Stomach (tissue), 4 donors: ENCODE results near the gene USP10.

Source experiments
- POLR2A ChIP-seq, 4 donors: fragments of 450-650 bp; IDR thresholded peaks; one replicate each; pipeline ENCODE4 v1.6.1; 2016; ENCODE audit warnings: antibody characterized with exemption in 4 of 4, control low read depth in 2 of 4, mild to moderate bottlenecking in 1 of 4, moderate library complexity in 1 of 4
- TF ChIP-seq, protein P1 (sequence below), 7 experiments: fragments of 450-650 bp in 4 of 7; fragments of 200-600 bp in 3 of 7; sonication (generic) in 3 of 7; IDR thresholded peaks; one replicate each; pipeline ENCODE4 v1.5.1; 2016 to 2019; ENCODE audit warnings: antibody characterized with exemption in 7 of 7, control low read depth in 2 of 7, mild to moderate bottlenecking in 1 of 7

DNA sequence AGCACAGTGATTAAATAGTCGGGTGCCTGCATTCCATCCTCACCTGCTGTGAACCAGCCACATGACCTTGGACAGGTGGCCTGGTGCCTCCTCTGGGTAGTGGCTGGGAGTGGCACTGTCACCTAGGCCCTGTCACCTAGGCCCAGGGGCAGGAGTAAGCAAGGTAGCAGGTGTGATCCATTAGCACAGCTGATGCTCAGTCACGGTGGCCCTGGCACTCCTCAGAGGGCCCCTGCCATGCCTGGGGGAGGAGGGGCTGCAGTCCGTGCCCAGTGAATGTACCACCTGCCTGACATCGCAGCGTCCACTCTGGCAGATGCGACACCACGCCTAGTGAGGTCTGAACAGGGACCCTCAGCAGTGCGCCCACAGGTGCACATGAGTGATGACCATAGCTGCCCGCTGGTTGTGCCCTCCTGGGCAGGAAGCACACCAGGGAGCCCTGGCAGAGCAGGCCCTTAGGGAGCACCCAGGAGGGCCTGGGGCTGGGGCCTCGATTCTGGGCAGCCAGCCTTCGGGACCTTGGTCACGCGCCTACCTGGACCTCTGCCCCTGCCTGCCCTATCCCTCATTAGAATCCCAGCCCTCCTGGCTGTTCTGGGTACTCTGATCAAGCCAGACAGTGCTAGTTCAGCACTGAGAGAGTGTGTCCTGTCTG lies 86.9 kb downstream of the USP10 start:
- TF ChIP-seq, protein P1, sequence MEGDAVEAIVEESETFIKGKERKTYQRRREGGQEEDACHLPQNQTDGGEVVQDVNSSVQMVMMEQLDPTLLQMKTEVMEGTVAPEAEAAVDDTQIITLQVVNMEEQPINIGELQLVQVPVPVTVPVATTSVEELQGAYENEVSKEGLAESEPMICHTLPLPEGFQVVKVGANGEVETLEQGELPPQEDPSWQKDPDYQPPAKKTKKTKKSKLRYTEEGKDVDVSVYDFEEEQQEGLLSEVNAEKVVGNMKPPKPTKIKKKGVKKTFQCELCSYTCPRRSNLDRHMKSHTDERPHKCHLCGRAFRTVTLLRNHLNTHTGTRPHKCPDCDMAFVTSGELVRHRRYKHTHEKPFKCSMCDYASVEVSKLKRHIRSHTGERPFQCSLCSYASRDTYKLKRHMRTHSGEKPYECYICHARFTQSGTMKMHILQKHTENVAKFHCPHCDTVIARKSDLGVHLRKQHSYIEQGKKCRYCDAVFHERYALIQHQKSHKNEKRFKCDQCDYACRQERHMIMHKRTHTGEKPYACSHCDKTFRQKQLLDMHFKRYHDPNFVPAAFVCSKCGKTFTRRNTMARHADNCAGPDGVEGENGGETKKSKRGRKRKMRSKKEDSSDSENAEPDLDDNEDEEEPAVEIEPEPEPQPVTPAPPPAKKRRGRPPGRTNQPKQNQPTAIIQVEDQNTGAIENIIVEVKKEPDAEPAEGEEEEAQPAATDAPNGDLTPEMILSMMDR (IDR thresholded peaks at IDR 0.05), result no peak
- no peak for TF ChIP-seq POLR2A (IDR thresholded peaks at IDR 0.05)
